Mesodermal cell (in vitro differentiated cells): Measurements from ENCODE around the gene FAM217A.

Experiments used
- H3K27ac ChIP-seq: 2 replicates; pipeline ENCODE4 v1.7.0; 2013; ENCODE audit warnings: mild to moderate bottlenecking, low read depth, low read length, moderate library complexity; ENCODE audit not compliant: severe bottlenecking
- H3K36me3 ChIP-seq: 2 replicates; pipeline ENCODE4 v1.7.1; 2013; ENCODE audit warnings: mild to moderate bottlenecking, low read length, moderate library complexity; ENCODE audit not compliant: control insufficient read depth, insufficient read depth
- H3K4me1 ChIP-seq: one replicate; pipeline ENCODE4 v1.7.1; 2013; ENCODE audit warnings: mild to moderate bottlenecking, low read length; ENCODE audit not compliant: insufficient read depth, control insufficient read depth, poor library complexity, severe bottlenecking
- H3K4me3 ChIP-seq: 2 replicates; pipeline ENCODE4 v1.7.0; 2013; ENCODE audit warnings: low read length, control low read depth, mild to moderate bottlenecking; ENCODE audit not compliant: insufficient read depth, poor library complexity, severe bottlenecking; ENCODE audit errors: extremely low read depth
- H3K9me3 ChIP-seq: 2 replicates; pipeline ENCODE4 v1.7.1; 2013; ENCODE audit warnings: mild to moderate bottlenecking, low read length, moderate library complexity; ENCODE audit not compliant: control insufficient read depth
- WGBS, 2 experiments: methylation state at CpG; one replicate each; pipeline ENCODE4 v1.1.5; 2013; ENCODE audit warnings: missing lambda C conversion rate in 2 of 2; ENCODE audit not compliant: insufficient coverage in 2 of 2; 5-methylcytosine and 5-hydroxymethylcytosine counted together

The FAM217A gene

DNA sequence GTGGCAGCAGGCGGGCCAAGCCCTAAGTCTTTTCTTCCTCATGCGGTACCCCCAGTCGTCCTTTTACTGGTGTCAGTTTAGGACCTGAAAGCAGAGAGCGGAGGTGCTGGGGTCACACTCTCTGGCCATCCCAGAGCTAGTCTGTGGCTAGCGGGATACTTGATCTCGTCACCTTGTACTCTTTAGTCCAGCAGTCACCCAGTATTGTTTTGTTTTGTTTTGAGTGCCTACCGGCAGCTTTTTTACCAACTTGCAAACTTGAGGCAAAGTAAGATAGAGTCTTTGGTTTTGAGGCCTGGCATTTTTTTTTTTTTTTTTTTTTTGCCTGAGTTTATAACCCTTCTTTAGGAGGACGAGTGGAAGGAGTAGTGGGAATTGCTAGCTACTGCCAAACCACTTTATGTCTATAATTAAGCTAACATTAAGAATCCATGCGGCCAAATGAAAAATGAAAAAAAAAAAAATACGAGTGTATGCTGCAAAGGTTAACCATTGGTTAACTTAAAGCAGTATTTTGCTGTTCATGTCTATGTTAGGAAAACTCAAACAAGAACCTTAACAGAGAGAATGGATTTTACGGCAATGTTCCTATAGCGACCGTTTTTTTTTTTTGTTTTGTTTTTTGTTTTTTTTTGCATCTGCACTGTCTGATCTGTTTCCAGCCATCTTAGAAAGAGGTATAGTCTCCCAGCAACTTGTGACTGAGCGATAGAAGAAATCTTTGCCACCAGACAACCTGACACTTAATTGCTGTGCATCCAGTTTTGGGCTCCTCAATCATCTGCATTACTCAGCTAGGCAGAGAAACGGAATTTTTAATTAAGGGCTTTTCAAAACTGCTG lies 56.9 kb downstream of the FAM217A start:
- Histone ChIP-seq H3K4me3 (peak overlapping the region; percentile 86), H3K9me3 (no peaks in the 10 kb centered on the region), H3K36me3 (peaks cover 8% of the 10 kb centered on the region), H3K27ac (peak overlapping the region; percentile 96), H3K4me1 (peaks cover 20% of the 10 kb centered on the region)
- 2 to 8% methylated on average over 5 to 7 of the region's 15 CpGs for whole genome bisulfite sequencing, 2 experiments

DNA sequence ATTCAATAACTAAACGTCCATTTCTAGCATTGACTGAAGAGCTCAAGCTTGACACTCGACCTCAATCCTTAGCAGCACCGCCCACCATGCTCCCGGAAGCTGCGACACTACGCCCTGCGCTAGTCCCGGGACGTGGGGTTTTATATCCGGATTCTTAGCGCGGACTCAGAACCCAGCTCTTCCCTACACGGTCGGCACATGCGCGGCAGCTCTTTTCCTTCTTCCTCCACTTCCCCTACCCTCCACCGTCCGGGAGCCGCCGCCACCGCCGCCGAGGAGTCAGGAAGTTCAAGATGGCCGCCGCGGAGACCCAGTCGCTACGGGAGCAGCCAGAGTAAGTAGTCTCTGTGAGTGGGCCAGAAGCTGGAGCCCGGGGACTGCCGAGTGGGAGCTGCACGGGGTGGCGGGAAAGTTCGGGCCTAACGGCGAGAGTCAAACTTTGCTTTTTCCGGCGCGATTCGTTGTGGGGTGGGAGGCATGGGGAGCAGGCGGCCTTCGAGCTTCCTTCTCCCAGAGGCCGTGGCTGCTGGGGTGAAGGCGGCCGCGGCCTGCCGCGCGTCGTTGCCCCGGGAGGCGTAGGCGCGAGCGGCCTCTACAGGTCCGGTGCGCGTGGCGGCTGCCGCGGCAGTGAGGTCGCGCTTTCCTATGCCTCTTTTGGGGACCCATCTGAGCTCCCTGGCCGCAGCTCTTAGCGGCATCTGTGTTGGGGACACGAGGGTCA lies 57.6 kb downstream of the FAM217A start:
- peaks cover 6% of the 10 kb centered on the region for H3K36me3 ChIP-seq
- no peaks in the 10 kb centered on the region for H3K9me3 ChIP-seq
- peak overlapping the region; percentile 86 for H3K4me3 ChIP-seq
- WGBS, 2 experiments: 0% methylated on average over 36 to 52 of the region's 65 CpGs
- peak overlapping the region; percentile 96 for H3K27ac ChIP-seq
- peaks cover 20% of the 10 kb centered on the region for H3K4me1 ChIP-seq

DNA sequence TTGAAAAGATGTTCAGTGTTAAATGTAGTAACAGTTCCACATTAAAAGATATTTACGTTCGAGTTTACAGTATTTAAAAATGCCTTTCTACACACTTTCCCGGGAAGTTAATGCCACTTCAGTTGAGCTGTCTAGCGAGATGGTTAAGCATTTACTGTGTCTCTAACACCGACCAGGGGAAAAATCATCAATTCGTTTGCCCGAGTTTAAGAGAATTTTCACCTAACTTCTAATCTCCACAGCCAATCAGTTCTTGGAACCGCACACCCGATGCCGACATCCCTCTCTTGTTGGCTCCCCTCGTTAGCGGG lies 58.2 kb downstream of the FAM217A start:
- peaks cover 20% of the 10 kb centered on the region for H3K4me1 ChIP-seq
- peak overlapping the region; percentile 86 for H3K4me3 ChIP-seq
- H3K27ac ChIP-seq: peak overlapping the region; percentile 96
- WGBS, 2 experiments: 3 to 7% methylated on average over 9 to 11 of the region's 12 CpGs
- peaks cover 6% of the 10 kb centered on the region for H3K36me3 ChIP-seq
- H3K9me3 ChIP-seq: no peaks in the 10 kb centered on the region

DNA sequence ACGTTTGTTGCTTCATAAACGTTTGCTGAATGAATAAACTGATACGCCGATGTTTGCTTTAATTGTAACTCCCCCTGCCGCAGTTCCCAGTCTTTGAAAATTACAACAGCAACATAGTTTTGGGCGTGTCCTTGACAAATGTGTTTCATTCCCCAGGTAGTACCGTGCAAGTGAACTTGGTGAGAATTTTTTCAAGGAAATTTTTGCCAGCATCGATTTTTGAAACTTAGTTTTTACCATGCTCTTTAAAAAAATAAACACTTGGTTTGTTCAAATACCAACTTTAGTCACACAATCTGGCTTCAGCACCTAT lies 60.1 kb downstream of the FAM217A start:
- peaks cover 18% of the 10 kb centered on the region for H3K4me1 ChIP-seq
- peak overlapping the region; percentile 96 for H3K27ac ChIP-seq
- H3K36me3 ChIP-seq: peaks cover 18% of the 10 kb centered on the region
- whole genome bisulfite sequencing, 2 experiments: 6% methylated on average over 6 to 8 of the region's 8 CpGs
- H3K4me3 ChIP-seq: peak overlapping the region; percentile 65
- no peaks in the 10 kb centered on the region for H3K9me3 ChIP-seq
